GM20000 (cell line): Measurements from ENCODE around the gene CTDSPL.
"Not testable (repeated sequence)": the region's sequence is repeated elsewhere in the genome, so short reads cannot be mapped to it uniquely, and the experiment has no call there.

ENCODE experiments used
- DNase-seq: peaks from one replicate; pipeline ENCODE4 v3.0.0; 2012; ENCODE audit warnings: low spot score
- CTCF ChIP-seq: IDR thresholded peaks from 2 replicates; pipeline ENCODE4 v1.5.1; 2012; ENCODE audit warnings: mild to moderate bottlenecking, control low read depth; ENCODE audit errors: extremely low read depth, missing control alignments

The CTDSPL gene

GRCh38 chr3:38032328-38032865, 170.7 kb downstream of the CTDSPL start:
- no peak for TF ChIP-seq CTCF
- DNase-seq = no peak

- not testable (repeated sequence) for DNase-seq
Observed at GRCh38 chr3:38033586-38033985, 171.9 kb downstream of the CTDSPL start.
